Gastroesophageal sphincter (tissue), 3 donors: ENCODE results near the gene MPP2.

Source experiments
- CTCF ChIP-seq, 4 experiments: fragments of 200-600 bp in 2 of 4; fragments of 450-650 bp in 2 of 4; sonication (generic) in 1 of 4; IDR thresholded peaks; one replicate each; pipeline ENCODE4 v1.5.1; 2017 to 2019; ENCODE audit warnings: antibody characterized with exemption in 4 of 4, mild to moderate bottlenecking in 2 of 4, moderate library complexity in 2 of 4
- EP300 ChIP-seq: sonication (generic); formaldehyde crosslinking; IDR thresholded peaks from one replicate; pipeline ENCODE4 v1.6.1; 2017; ENCODE audit warnings: antibody characterized with exemption, mild to moderate bottlenecking

- no peak for TF ChIP-seq CTCF (IDR thresholded peaks at IDR 0.05)
- TF ChIP-seq EP300, result no peak
Observed at GRCh38 chr17:43832168-43832975, 75.0 kb downstream of the MPP2 start.
